GM19025 (cell line): ENCODE data around the gene RASA1.
A peak's percentile ranks its signal among the peaks of the same experiment; 100 is the strongest.

Experiments
- ATAC-seq: cut with Tn5 transposase; IDR thresholded peaks from one replicate; pipeline ENCODE4 v1.9.1; 2021; ENCODE audit warnings: mild to moderate bottlenecking, low read depth, moderate library complexity; ENCODE audit not compliant: unreplicated experiment

Gene RASA1

DNA sequence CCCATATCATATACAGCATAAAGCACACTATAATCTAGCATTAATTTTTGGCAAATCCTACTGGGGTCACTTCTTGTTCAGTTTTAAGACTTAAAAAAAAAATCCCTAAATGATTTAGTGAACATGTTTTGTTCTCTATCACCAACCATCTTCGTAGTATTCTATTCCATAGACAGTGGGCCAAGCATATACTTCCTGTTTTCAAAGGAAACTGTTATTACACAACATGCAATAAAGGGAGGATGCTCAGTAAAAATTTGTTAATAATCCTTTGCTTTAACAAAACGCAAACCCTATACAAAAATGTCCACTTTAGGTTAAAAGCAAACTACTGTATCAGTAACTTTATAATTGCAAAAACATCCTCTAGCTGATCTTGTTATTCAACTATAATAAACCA lies 132.0 kb downstream of the RASA1 start:
- ATAC-seq, result no peak

DNA sequence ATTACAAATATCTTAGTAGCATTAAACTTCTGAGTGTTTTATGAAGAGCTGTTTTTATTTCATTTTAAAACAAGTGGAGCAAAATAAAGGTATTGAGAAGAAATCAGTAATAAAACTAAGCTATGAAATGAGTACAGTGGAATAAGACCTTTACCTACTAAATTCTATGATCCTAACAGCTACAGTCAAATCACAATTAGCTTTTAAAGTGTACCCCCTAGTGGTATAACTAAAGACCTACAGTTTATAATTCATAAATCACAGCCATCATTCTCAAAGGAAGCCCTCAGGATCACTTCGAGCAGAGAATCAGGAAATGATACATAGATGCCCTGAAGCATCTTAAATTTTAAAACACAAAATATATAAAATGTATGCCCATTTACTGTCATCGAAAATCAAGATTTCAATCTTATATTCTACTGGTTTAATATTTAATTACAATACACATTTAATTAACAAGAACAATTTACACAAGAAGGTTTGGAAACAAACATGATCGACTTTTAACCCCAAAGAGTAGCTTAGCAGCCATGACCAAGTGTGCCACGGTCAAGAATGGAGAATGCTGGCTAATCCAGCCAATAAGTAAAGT lies 132.7 kb downstream of the RASA1 start:
- peak; percentile 55 for ATAC-seq

DNA sequence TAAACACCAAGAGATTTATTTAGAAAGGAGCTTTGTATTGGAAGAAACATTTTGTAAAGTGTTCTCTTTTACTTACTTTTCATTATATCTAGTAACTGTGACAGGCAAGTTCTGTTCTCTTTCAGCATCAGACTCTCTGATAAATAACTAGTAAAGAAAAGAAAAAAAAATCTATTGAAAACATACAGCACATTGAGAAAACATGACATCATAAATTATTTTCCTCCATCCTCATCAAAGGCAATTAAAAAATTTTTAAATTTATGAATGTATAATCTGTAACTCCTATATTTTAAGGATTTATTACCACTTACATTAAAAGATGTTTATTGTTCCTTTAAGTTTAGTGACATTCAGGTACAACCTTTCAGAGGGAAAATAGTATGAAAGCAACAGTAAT lies 133.9 kb downstream of the RASA1 start:
- ATAC-seq, result no peak

- ATAC-seq, result no peak
These were observed 135.7 kb downstream of the RASA1 start for GRCh38 chr5:87403409-87403808.

- no peak for ATAC-seq
These were observed 136.2 kb downstream of the RASA1 start for GRCh38 chr5:87403899-87404298.

- ATAC-seq, result no peak
These were observed 136.7 kb downstream of the RASA1 start for GRCh38 chr5:87404359-87404758.

- ATAC-seq, result no peak
These were observed 137.9 kb downstream of the RASA1 start for GRCh38 chr5:87405472-87406155.

DNA sequence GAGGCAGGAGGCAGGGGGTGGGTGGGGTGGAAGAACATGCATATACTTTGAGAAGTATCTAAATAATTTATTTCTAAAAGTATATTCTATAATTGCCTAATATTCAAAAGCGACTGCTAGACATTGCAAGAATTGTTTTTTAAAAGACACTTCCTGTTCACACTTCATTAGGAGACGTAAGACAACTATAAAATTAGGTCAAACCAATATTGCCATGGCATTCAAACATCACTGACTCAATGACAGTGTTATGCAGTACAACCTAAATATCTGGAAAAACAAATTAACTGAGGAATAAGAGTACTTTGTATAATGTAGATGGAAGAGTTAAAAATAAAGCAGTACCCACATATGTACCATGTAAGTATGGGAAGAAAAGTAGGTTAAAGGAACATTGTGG lies 140.5 kb downstream of the RASA1 start:
- no peak for ATAC-seq

- ATAC-seq, result no peak
These were observed 143.2 kb downstream of the RASA1 start for GRCh38 chr5:87410931-87411330.

DNA sequence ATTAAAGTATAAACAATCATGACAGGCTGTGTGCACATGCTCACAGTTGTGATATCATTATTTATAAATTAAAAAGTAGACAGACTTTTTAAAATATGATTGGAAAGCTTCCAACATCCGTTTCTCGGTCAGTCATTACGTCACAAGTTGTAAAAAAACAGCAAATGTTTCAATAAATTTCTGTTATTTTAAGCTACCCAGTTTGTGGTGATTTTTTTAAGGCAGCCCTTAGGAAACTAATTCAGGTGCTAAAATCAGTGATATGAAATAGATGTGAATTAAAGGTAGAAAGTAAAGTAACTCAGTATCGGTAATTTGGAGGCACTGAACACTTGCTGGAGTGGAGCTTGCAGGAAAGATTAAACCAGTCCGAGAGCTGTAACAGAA lies 143.9 kb downstream of the RASA1 start:
- ATAC-seq, result no peak

DNA sequence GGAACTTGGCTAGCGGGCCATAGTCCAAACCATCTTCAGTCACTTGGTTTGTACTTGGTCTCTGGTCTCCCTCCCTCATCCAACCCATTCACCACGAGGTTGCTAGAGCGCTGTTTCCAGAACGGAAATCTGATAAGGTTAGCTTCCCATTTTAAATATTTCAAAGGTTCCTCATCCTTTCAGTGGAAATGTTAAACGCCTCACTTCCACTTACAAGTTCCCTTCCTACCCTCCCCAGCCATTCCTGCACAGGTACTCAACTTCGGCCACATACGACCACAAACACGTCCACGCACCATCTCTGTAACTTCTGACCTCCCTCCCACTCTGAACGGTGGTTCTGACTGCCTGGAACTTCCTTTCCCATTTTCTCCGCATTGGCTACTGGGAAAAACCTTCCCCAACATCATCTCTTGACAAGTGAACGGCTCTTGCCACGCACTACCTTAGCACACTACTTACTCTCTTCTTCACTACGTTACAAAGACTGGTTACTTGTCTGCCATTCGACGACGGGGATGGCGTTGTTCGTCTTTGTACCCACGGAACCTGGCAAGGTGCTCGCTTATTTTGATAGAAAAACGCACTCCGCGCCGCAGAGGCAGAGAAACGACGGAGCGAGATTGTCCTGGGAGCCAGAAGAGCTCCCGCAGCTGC lies 144.4 kb downstream of the RASA1 start:
- ATAC-seq, result peak; percentile 2

- ATAC-seq, result peak; percentile 99
These were observed 145.1 kb downstream of the RASA1 start, which contains the start of gene CCNH for GRCh38 chr5:87412630-87413342. TSS of gene CCNH (minus strand) at chr5:87412930. CDS start at chr5:87412794, 136 bp downstream.

DNA sequence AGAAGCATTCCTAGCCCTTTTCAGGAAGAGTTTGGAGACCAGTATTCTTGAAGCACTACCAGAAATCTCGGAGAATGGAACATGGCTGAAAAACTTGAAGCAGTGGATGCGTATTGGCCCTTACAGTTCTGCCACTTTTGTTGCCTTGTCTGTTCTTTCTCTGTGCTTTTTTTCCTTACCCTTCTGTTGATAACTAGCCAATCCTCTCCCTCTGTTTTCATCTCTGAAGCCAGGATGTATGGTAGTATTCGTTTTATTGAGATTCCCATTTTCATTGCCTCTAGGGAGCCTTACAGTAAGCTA lies 145.6 kb downstream of the RASA1 start:
- no peak for ATAC-seq

DNA sequence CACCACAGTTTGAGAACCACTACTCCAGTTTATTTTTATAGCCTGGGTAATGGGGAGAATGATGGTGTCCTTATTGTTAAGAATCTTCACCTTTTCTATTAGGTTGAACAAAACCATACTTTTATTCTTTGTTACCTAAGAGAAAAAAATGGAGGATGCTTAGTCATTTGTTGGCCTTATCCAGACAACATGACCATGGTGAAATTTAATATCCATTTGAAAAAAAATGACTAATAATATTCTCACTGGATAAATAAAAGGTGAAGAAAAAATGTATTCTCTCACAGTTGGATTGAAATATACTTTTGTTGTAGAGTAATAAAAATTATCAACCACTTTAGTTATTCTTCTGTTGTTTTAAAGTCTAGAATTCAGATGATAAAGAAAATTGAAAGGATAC lies 150.8 kb downstream of the RASA1 start:
- no peak for ATAC-seq

DNA sequence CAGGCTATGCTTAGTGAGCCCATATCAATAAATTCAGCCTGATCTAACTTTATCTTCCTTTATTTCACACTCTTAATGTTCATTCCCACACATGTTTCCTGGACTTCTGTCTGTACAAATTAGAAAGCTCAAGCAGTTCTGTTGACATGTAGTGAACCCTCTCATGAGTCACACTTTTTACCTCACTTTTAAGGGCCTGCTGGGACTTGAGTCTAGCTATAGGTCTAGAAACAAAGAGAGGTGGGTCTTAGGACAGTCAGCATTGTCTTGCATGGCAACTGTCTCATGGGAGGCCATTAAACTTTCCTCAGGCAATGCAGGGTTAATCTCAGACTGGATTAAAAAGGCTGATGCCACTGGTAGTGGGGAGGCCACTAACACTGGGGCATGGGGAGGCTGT lies 153.6 kb downstream of the RASA1 start:
- ATAC-seq, result no peak

- ATAC-seq, result no peak
These were observed 156.1 kb downstream of the RASA1 start for GRCh38 chr5:87423755-87424154.

GRCh38 chr5:87430863-87431457 lies 163.3 kb downstream of the RASA1 start:
- ATAC-seq, result no peak

DNA sequence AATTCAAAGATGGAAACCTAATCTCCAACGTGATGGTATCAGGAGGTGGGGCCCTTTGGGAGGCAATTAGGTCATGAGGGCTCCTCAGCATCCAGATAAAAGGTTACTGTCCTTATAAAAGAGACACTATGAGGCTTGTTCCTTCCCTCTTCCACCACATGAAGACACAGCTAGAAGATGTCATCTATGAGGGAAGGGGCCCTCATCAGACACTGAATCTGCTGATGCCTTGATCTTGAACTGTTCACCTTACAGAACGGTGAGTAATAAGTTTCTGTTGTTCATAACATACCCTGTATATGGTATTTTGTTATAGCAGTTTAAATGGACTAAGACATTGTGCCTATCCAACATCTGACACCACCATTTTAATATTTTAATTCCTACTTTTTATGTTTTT lies 164.8 kb downstream of the RASA1 start:
- ATAC-seq, result no peak

- no peak for ATAC-seq
These were observed 166.3 kb downstream of the RASA1 start for GRCh38 chr5:87433945-87434344.

DNA sequence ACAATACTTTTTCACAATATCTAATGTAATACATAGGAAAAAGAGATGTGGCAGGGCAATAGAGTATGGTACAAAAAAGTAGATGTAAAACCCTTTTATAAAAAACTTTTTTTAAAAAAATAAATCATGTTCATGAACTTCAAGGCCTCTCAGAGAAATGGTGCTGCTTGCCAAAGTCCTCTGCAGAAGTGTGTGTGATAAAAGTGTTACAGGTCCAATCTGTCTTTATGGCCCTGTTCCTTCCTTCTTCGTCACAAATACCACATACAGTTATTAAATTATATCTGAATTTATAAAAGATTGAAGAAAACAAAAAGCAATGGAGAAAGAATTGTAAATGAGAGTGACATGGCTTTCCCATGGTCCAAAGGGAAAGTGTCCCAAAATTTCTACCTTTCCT lies 166.8 kb downstream of the RASA1 start:
- ATAC-seq, result no peak

DNA sequence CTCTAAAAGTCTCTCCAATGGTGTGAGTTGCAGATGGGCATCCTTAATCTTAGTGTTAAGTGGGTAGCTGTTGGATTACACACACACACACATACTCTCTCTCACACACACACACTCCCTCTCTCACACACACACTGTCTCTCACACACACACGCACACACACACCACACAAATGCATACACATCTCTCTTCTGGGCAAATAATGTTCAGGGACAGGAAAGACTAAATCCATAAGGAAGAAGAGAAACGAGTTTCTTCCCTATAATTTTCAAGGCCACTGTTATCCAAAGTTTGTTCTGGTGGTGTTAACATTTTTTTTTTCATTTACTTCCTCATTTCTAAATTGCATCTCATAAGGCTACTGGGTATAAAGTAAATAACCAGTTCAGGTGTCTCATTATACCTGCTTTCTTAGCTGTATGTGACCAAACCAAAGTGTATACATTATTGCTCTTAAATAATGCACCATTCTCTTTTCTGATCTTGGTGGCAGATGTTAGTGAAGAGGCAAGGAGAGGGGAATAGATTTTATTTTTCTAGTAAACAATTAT lies 167.5 kb downstream of the RASA1 start:
- ATAC-seq, result no peak
